Measurements from ENCODE around the gene SPPL2B. TPM values are rescaled to one million over a fixed set of nuclear protein-coding genes. Genes with fewer than 3 reads are reported as not detected.
"Not testable (repeated sequence)": the region's sequence is repeated elsewhere in the genome, so short reads cannot be mapped to it uniquely, and the experiment has no call there.

SPPL2B gene
- total RNA-seq, 1 experiment from 2014 or later = 73.7 TPM

DNA sequence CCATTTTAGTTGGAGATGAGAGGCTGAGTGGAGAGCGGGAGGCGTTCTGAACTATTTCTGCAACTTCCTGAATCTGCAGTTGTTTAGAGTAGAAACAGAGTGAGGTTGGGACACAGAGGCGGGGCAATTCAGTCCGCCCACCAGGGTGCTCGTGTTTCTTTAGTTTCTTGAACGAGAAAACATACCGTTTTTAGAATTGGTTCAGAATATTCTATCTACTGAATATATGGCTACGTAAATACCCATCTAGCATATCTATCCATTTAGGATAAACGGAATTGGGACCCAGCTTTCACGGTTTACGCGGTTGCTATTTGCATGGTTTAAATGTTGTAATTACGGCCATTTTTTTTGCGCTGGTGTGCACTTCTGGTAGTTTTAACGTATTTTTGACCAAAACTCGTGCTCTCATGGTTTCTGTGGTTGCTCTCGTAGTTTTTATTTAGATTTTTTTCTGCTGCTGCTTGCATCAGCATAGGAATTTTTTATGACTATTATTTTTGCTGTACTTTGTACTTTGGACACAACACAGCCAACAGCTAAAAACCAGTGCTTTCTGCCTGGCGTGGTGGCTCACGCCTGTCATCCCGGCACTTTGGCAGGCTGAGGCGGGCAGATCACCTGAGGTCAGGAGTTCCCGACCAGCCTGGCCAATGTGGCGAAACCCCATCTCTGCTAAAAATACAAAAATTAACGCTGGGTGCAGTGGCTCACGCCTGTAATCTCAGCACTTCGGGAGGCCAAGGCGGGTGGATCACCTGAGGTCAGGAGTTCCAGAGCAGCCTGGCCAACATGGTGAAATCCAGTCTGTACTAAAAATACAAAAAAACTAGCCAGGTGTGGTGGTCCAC is 66.2 kb downstream of the SPPL2B start:
- Histone ChIP-seq H3K23ac (ENCODE audit: insufficient read length, low read depth, low read length) (no peak overlapping the region), H2BK20ac (ENCODE audit: low read depth, low read length, poor library complexity, severe bottlenecking) (no peak overlapping the region), H2BK12ac (ENCODE audit: insufficient read length, low read depth, low read length) (no peak overlapping the region), H4K20me1 (ENCODE audit: control insufficient read depth, insufficient read depth, insufficient read length) (no peaks in the 10 kb centered on the region), H3K56ac (ENCODE audit: insufficient read length, low read depth, low read length) (no peak overlapping the region), H3T11ph (ENCODE audit: low read length) (no peak overlapping the region), H3K9me3 (ENCODE audit: control insufficient read depth, low read depth, low read length) (no peaks in the 10 kb centered on the region), H3K23me2 (ENCODE audit: insufficient read length, low read depth, low read length, poor library complexity, severe bottlenecking) (peaks cover 2% of the 10 kb centered on the region), H3K79me1 (ENCODE audit: insufficient read depth, low read depth, low read length, poor library complexity, severe bottlenecking) (no peaks in the 10 kb centered on the region), H2AK5ac (ENCODE audit: insufficient read length, low read length) (no peak overlapping the region), H3K4ac (ENCODE audit: low read depth, low read length) (no peak overlapping the region), H4K8ac (replicated peaks; ENCODE audit: insufficient read length, low read depth, low read length) (no peak overlapping the region), H3K18ac (ENCODE audit: insufficient read length, low read depth, low read length) (no peak overlapping the region), H3K14ac (ENCODE audit: insufficient read depth, low read length) (no peak overlapping the region), H3K27ac (ENCODE audit: insufficient read length, low read depth, low read length) (no peak overlapping the region), H2BK15ac (ENCODE audit: low read depth, low read length) (no peak overlapping the region), H3K4me2 (ENCODE audit: insufficient read depth, insufficient read length, low read length) (no peak overlapping the region), H2BK120ac (ENCODE audit: low read depth, low read length, poor library complexity, severe bottlenecking) (no peak overlapping the region), H3K4me1 (ENCODE audit: insufficient read depth, low read length) (no peaks in the 10 kb centered on the region; the same call in 1 of the 2 replicates), H3K79me2 (ENCODE audit: insufficient read depth, low read length) (no peaks in the 10 kb centered on the region), H4K91ac (ENCODE audit: insufficient read length, low read depth, low read length) (no peak overlapping the region), H2AFZ (ENCODE audit: low read length) (no peak overlapping the region), H2BK5ac (ENCODE audit: insufficient read length, low read length) (no peak overlapping the region), H4K5ac (ENCODE audit: insufficient read length, low read depth, low read length) (no peak overlapping the region), H3K9ac (ENCODE audit: extremely low read depth, insufficient read length, low read length) (no peak overlapping the region), H3K27me3 (ENCODE audit: insufficient read depth, low read length) (no peaks in the 10 kb centered on the region; the same call in 1 of the 2 replicates)
- peaks cover 17% of the 10 kb centered on the region for H3K27me3 Mint-ChIP-seq (ENCODE audit: low read depth)
- TF ChIP-seq, protein P1, sequence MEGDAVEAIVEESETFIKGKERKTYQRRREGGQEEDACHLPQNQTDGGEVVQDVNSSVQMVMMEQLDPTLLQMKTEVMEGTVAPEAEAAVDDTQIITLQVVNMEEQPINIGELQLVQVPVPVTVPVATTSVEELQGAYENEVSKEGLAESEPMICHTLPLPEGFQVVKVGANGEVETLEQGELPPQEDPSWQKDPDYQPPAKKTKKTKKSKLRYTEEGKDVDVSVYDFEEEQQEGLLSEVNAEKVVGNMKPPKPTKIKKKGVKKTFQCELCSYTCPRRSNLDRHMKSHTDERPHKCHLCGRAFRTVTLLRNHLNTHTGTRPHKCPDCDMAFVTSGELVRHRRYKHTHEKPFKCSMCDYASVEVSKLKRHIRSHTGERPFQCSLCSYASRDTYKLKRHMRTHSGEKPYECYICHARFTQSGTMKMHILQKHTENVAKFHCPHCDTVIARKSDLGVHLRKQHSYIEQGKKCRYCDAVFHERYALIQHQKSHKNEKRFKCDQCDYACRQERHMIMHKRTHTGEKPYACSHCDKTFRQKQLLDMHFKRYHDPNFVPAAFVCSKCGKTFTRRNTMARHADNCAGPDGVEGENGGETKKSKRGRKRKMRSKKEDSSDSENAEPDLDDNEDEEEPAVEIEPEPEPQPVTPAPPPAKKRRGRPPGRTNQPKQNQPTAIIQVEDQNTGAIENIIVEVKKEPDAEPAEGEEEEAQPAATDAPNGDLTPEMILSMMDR (conservative IDR thresholded peaks at IDR 0.05) = no peak
- no peak overlapping the region for H3K4me3 Mint-ChIP-seq
- no peak overlapping the region for H3K27ac Mint-ChIP-seq
- H3K9me3 Mint-ChIP-seq = no peaks in the 10 kb centered on the region
- no CpG with 5 or more reads among the region's 27 CpGs for WGBS (ENCODE audit: extremely low coverage, insufficient read length, low lambda C conversion rate)
- no peaks in the 10 kb centered on the region for H3K36me3 Mint-ChIP-seq (ENCODE audit: insufficient read depth in 1 of 3, low read depth in 3 of 3)
- no peaks in the 10 kb centered on the region for H3K4me1 Mint-ChIP-seq
- DNase-seq = no peak

- H2BK20ac ChIP-seq (ENCODE audit: low read depth, low read length, poor library complexity, severe bottlenecking); H3K56ac ChIP-seq (ENCODE audit: insufficient read length, low read depth, low read length); DNase-seq; H4K91ac ChIP-seq (ENCODE audit: insufficient read length, low read depth, low read length); H4K5ac ChIP-seq (ENCODE audit: insufficient read length, low read depth, low read length); H3K4me3 Mint-ChIP-seq; H2AFZ ChIP-seq (ENCODE audit: low read length); H3K4me1 ChIP-seq (ENCODE audit: insufficient read depth, low read length); H3K27ac ChIP-seq (ENCODE audit: insufficient read length, low read depth, low read length); H4K20me1 ChIP-seq (ENCODE audit: control insufficient read depth, insufficient read depth, insufficient read length); H3K27ac Mint-ChIP-seq; H4K8ac ChIP-seq (replicated peaks; ENCODE audit: insufficient read length, low read depth, low read length); H3K9me3 ChIP-seq (ENCODE audit: control insufficient read depth, low read depth, low read length); H3K9me3 Mint-ChIP-seq; H3K4me1 Mint-ChIP-seq; H3K23me2 ChIP-seq (ENCODE audit: insufficient read length, low read depth, low read length, poor library complexity, severe bottlenecking); H3K79me1 ChIP-seq (ENCODE audit: insufficient read depth, low read depth, low read length, poor library complexity, severe bottlenecking); H3K4me2 ChIP-seq (ENCODE audit: insufficient read depth, insufficient read length, low read length); H3K4ac ChIP-seq (ENCODE audit: low read depth, low read length); H3K9ac ChIP-seq (ENCODE audit: extremely low read depth, insufficient read length, low read length); H3K14ac ChIP-seq (ENCODE audit: insufficient read depth, low read length); H3K36me3 Mint-ChIP-seq (ENCODE audit: insufficient read depth in 1 of 3, low read depth in 3 of 3); H2BK120ac ChIP-seq (ENCODE audit: low read depth, low read length, poor library complexity, severe bottlenecking); H2BK12ac ChIP-seq (ENCODE audit: insufficient read length, low read depth, low read length); H3T11ph ChIP-seq (ENCODE audit: low read length); H3K23ac ChIP-seq (ENCODE audit: insufficient read length, low read depth, low read length); H2BK15ac ChIP-seq (ENCODE audit: low read depth, low read length); H2BK5ac ChIP-seq (ENCODE audit: insufficient read length, low read length); H2AK5ac ChIP-seq (ENCODE audit: insufficient read length, low read length); H3K27me3 ChIP-seq (ENCODE audit: insufficient read depth, low read length); H3K79me2 ChIP-seq (ENCODE audit: insufficient read depth, low read length); H3K18ac ChIP-seq (ENCODE audit: insufficient read length, low read depth, low read length): not testable (repeated sequence)
- no CpG with 5 or more reads among the region's 18 CpGs for WGBS (ENCODE audit: extremely low coverage, insufficient read length, low lambda C conversion rate)
- peaks cover 14% of the 10 kb centered on the region for H3K27me3 Mint-ChIP-seq (ENCODE audit: low read depth)
Observed at GRCh38 chr19:2395293-2395829, 66.9 kb downstream of the SPPL2B start.

Data from H9 (cell line).